Spleen (tissue), 7 donors: ENCODE results near the gene MME.

ENCODE experiments used
- POLR2A ChIP-seq, 3 donors: fragments of 450-650 bp; IDR thresholded peaks; one replicate each; pipeline ENCODE4 v1.5.1; 2017; ENCODE audit warnings: antibody characterized with exemption in 3 of 3, mild to moderate bottlenecking in 1 of 3
- POLR2AphosphoS5 ChIP-seq, 3 donors: sonication (generic); formaldehyde crosslinking; IDR thresholded peaks; one replicate each; pipeline ENCODE4 v1.5.1; 2017; ENCODE audit warnings: antibody characterized with exemption in 3 of 3
- TF ChIP-seq, protein P1 (sequence below), 11 experiments: fragments of 200-600 bp in 7 of 11; fragments of 450-650 bp in 4 of 11; sonication (generic) in 4 of 11; IDR thresholded peaks in 8 of 11; conservative IDR thresholded peaks in 3 of 11; 1 replicate in 7 of 11; 2 replicates in 4 of 11; pipeline versions ENCODE4 v1.4.0 to v1.8.0; 2016 to 2021; ENCODE audit warnings: antibody characterized with exemption in 11 of 11, inconsistent platforms in 4 of 11, mild to moderate bottlenecking in 1 of 11
- donor health status: DM: no; HTN: no; CAD: no; lungs with moderate emphysema.
- donor health status: DM: no; HTN: no; CAD: no.
- donor health status: DM: no; HTN: no; CAD: no.

DNA sequence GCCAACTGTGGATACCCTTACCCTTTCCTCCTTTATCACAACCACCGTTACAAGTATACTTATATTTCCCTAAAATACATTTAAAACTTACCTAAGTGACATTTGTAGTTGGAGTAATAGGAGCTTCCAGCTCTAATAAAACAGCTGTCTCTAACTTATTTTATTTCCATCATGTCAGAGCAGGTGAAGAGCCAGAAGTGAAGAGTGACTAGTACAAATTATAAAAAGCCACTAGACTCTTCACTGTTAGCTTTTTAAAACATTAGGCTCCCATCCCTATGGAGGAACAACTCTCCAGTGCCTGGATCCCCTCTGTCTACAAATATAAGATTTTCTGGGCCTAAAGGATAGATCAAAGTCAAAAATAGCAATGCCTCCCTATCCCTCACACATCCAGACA is 102.3 kb downstream of the MME start:
- TF ChIP-seq, protein P1, sequence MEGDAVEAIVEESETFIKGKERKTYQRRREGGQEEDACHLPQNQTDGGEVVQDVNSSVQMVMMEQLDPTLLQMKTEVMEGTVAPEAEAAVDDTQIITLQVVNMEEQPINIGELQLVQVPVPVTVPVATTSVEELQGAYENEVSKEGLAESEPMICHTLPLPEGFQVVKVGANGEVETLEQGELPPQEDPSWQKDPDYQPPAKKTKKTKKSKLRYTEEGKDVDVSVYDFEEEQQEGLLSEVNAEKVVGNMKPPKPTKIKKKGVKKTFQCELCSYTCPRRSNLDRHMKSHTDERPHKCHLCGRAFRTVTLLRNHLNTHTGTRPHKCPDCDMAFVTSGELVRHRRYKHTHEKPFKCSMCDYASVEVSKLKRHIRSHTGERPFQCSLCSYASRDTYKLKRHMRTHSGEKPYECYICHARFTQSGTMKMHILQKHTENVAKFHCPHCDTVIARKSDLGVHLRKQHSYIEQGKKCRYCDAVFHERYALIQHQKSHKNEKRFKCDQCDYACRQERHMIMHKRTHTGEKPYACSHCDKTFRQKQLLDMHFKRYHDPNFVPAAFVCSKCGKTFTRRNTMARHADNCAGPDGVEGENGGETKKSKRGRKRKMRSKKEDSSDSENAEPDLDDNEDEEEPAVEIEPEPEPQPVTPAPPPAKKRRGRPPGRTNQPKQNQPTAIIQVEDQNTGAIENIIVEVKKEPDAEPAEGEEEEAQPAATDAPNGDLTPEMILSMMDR (IDR thresholded peaks at IDR 0.05 in 8 of 11, conservative IDR thresholded peaks at IDR 0.05 in 3 of 11): no peak
- no peak for TF ChIP-seq POLR2A (IDR thresholded peaks at IDR 0.05)
- TF ChIP-seq POLR2AphosphoS5 (IDR thresholded peaks at IDR 0.05): no peak
